Endothelial cell (in vitro differentiated cells): Measurements from ENCODE around the gene AQP3. TPM values are rescaled to one million over a fixed set of nuclear protein-coding genes. Genes with fewer than 3 reads are reported as not detected.

Experiments
- DNase-seq: peaks from one replicate; pipeline ENCODE4 v3.0.0; 2021; ENCODE audit warnings: low spot score
- H3K27ac Mint-ChIP-seq: one replicate; pipeline ENCODE4 v1.8.0; 2021; ENCODE audit warnings: mixed read lengths, inconsistent platforms; ENCODE audit not compliant: unreplicated experiment
- H3K27me3 Mint-ChIP-seq: one replicate; pipeline ENCODE4 v1.8.0; 2021; ENCODE audit warnings: mild to moderate bottlenecking, moderate library complexity, mixed read lengths, inconsistent platforms; ENCODE audit not compliant: unreplicated experiment
- H3K36me3 Mint-ChIP-seq: one replicate; pipeline ENCODE4 v1.8.0; 2021; ENCODE audit warnings: mild to moderate bottlenecking, low read depth, mixed read lengths, inconsistent platforms; ENCODE audit not compliant: unreplicated experiment
- H3K4me1 Mint-ChIP-seq: one replicate; pipeline ENCODE4 v1.8.0; 2021; ENCODE audit warnings: mild to moderate bottlenecking, mixed read lengths, inconsistent platforms; ENCODE audit not compliant: unreplicated experiment
- H3K4me3 Mint-ChIP-seq: one replicate; pipeline ENCODE4 v1.8.0; 2021; ENCODE audit warnings: mild to moderate bottlenecking, mixed read lengths, inconsistent platforms; ENCODE audit not compliant: unreplicated experiment
- H3K9me3 Mint-ChIP-seq: one replicate; pipeline ENCODE4 v1.8.0; 2021; ENCODE audit warnings: mixed read lengths, inconsistent platforms; ENCODE audit not compliant: unreplicated experiment
- CTCF ChIP-seq: fragments of 200-600 bp; sonication (generic); IDR thresholded peaks from one replicate; pipeline ENCODE4 v1.5.0; 2021; ENCODE audit warnings: antibody characterized with exemption; ENCODE audit not compliant: unreplicated experiment
- total RNA-seq: library from RNA; stranded (reverse); fragmentation: NEBNext Ultra II Directional; extraction: Animal tissue kit (Norgen Biotek cat#: 25700); gene quantifications from one replicate; pipeline ENCODE4 v1.2.1, GENCODE V29; 2021; ENCODE audit not compliant: unreplicated experiment

AQP3 gene
- total RNA-seq, 1 donor from 2014 or later = 6.0 TPM

GRCh38 chr9:33433871-33434270 lies 13.5 kb downstream of the AQP3 start:
- no peak for TF ChIP-seq CTCF
- Mint-ChIP-seq H3K4me1 (peaks cover 31% of the 10 kb centered on the region), H3K4me3 (no peak overlapping the region), H3K27me3 (peaks cover 9% of the 10 kb centered on the region), H3K36me3 (no peaks in the 10 kb centered on the region), H3K9me3 (no peaks in the 10 kb centered on the region), H3K27ac (no peak overlapping the region)
- DNase-seq = no peak

- Mint-ChIP-seq H3K36me3 (no peaks in the 10 kb centered on the region), H3K27me3 (peaks cover 13% of the 10 kb centered on the region), H3K9me3 (no peaks in the 10 kb centered on the region), H3K27ac (no peak overlapping the region), H3K4me1 (peaks cover 15% of the 10 kb centered on the region), H3K4me3 (no peak overlapping the region)
- no peak for TF ChIP-seq CTCF
- DNase-seq = no peak
Observed at GRCh38 chr9:33431420-33431819, 16.0 kb downstream of the AQP3 start.

- no peak for DNase-seq
Observed at GRCh38 chr9:33430942-33431341, 16.5 kb downstream of the AQP3 start.

GRCh38 chr9:33429256-33429985 lies 18.0 kb downstream of the AQP3 start:
- no peak overlapping the region for H3K27ac Mint-ChIP-seq
- H3K36me3 Mint-ChIP-seq = no peaks in the 10 kb centered on the region
- no peak for TF ChIP-seq CTCF
- DNase-seq = no peak
- no peak overlapping the region for H3K4me3 Mint-ChIP-seq
- peaks cover 4% of the 10 kb centered on the region for H3K4me1 Mint-ChIP-seq
- peaks cover 9% of the 10 kb centered on the region for H3K27me3 Mint-ChIP-seq
- H3K9me3 Mint-ChIP-seq = no peaks in the 10 kb centered on the region

More at GRCh38 chr9:33430942-33431341, 16.5 kb downstream of the AQP3 start:
- Mint-ChIP-seq H3K27ac (no peak overlapping the region), H3K36me3 (no peaks in the 10 kb centered on the region), H3K27me3 (peaks cover 13% of the 10 kb centered on the region), H3K4me3 (no peak overlapping the region), H3K9me3 (no peaks in the 10 kb centered on the region), H3K4me1 (peaks cover 10% of the 10 kb centered on the region)
- no peak for TF ChIP-seq CTCF

GRCh38 chr9:33426843-33427293 lies 20.5 kb downstream of the AQP3 start:
- Mint-ChIP-seq H3K9me3 (no peaks in the 10 kb centered on the region), H3K4me1 (no peaks in the 10 kb centered on the region), H3K36me3 (no peaks in the 10 kb centered on the region), H3K4me3 (no peak overlapping the region), H3K27me3 (peaks cover 9% of the 10 kb centered on the region), H3K27ac (no peak overlapping the region)
- no peak for DNase-seq
- no peak for TF ChIP-seq CTCF
